ENCODE measurements around the gene ITIH5. TPM values are rescaled to one million over a fixed set of nuclear protein-coding genes. Genes with fewer than 3 reads are reported as not detected.

ITIH5 gene
- total RNA-seq, 1 experiment from 2014 or later: not detected

GRCh38 chr10:7587865-7588188 is 78.9 kb downstream of the ITIH5 start:
- no peak for DNase-seq (ENCODE audit: unreplicated experiment)
- BruUV-seq (replicated peaks): no TSS peak
- H3K4me3 Mint-ChIP-seq (ENCODE audit: unreplicated experiment): no peak overlapping the region
- no peaks in the 10 kb centered on the region for H3K4me1 Mint-ChIP-seq (ENCODE audit: insufficient read depth, unreplicated experiment)
- H3K9me3 Mint-ChIP-seq (ENCODE audit: unreplicated experiment): no peaks in the 10 kb centered on the region
- ChIA-PET POLR2A (no interaction called here), CTCF (no interaction called here)
- H3K36me3 Mint-ChIP-seq (ENCODE audit: insufficient read depth, unreplicated experiment): no peaks in the 10 kb centered on the region
- TF ChIP-seq, protein P1, sequence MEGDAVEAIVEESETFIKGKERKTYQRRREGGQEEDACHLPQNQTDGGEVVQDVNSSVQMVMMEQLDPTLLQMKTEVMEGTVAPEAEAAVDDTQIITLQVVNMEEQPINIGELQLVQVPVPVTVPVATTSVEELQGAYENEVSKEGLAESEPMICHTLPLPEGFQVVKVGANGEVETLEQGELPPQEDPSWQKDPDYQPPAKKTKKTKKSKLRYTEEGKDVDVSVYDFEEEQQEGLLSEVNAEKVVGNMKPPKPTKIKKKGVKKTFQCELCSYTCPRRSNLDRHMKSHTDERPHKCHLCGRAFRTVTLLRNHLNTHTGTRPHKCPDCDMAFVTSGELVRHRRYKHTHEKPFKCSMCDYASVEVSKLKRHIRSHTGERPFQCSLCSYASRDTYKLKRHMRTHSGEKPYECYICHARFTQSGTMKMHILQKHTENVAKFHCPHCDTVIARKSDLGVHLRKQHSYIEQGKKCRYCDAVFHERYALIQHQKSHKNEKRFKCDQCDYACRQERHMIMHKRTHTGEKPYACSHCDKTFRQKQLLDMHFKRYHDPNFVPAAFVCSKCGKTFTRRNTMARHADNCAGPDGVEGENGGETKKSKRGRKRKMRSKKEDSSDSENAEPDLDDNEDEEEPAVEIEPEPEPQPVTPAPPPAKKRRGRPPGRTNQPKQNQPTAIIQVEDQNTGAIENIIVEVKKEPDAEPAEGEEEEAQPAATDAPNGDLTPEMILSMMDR (IDR thresholded peaks at IDR 0.05; ENCODE audit: unreplicated experiment): no peak
- intact Hi-C loops (cut with micrococcal nuclease): no loop called here
- no peak overlapping the region for H3K27ac Mint-ChIP-seq (ENCODE audit: low read depth, unreplicated experiment)
- H3K27me3 Mint-ChIP-seq (ENCODE audit: insufficient read depth, unreplicated experiment): peaks cover 77% of the 10 kb centered on the region

DNA sequence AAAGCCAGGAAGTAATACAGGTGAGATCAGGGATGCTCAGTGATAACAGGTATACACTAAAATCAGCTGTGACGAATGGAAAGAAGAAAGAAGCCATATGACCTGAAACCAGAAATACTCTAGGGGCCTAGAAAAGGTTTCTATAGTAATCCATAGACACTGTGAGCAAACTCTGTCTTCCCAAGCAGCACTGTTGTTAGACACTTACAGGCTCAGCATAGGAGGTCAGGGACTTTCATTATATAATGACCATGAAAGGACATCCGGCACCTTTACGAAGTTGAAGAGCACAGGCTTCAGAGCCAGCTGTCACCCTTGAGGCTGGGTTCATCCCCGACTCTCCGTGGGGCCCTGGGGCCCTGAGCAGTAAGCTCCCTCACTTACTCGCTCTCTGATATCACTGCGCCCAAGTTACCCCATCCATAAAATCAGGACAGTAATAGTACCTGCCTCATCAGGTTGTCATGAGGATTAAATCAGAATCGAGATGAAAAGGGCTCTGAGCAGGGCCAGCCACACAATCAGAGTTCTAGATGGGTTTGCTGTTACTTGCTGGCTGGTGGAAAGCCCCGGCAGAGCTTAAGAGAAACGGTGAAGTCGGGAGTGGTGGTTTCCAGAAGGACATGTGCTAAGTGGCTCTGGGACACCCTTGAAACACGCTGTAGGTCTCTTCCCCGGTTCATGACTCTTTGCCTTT is 79.5 kb downstream of the ITIH5 start:
- intact Hi-C loops (cut with micrococcal nuclease): no loop called here
- H3K27me3 Mint-ChIP-seq (ENCODE audit: insufficient read depth, unreplicated experiment): peaks cover 77% of the 10 kb centered on the region
- H3K36me3 Mint-ChIP-seq (ENCODE audit: insufficient read depth, unreplicated experiment): no peaks in the 10 kb centered on the region
- CTCF ChIA-PET: no interaction called here
- no TSS peak for BruUV-seq (replicated peaks)
- H3K9me3 Mint-ChIP-seq (ENCODE audit: unreplicated experiment): no peaks in the 10 kb centered on the region
- H3K27ac Mint-ChIP-seq (ENCODE audit: low read depth, unreplicated experiment): no peak overlapping the region
- H3K4me1 Mint-ChIP-seq (ENCODE audit: insufficient read depth, unreplicated experiment): no peaks in the 10 kb centered on the region
- POLR2A ChIA-PET: no interaction called here
- TF ChIP-seq, protein P1 (IDR thresholded peaks at IDR 0.05; ENCODE audit: unreplicated experiment): no peak
- DNase-seq (ENCODE audit: unreplicated experiment): no peak
- no peak overlapping the region for H3K4me3 Mint-ChIP-seq (ENCODE audit: unreplicated experiment)

GRCh38 chr10:7585228-7585627 is 81.5 kb downstream of the ITIH5 start:
- no peak overlapping the region for H3K27ac Mint-ChIP-seq (ENCODE audit: low read depth, unreplicated experiment)
- no peak for DNase-seq (ENCODE audit: unreplicated experiment)
- ChIA-PET POLR2A (no interaction called here), CTCF (no interaction called here)
- H3K9me3 Mint-ChIP-seq (ENCODE audit: unreplicated experiment): no peaks in the 10 kb centered on the region
- no peak overlapping the region for H3K4me3 Mint-ChIP-seq (ENCODE audit: unreplicated experiment)
- no TSS peak for BruUV-seq (replicated peaks)
- peaks cover 59% of the 10 kb centered on the region for H3K27me3 Mint-ChIP-seq (ENCODE audit: insufficient read depth, unreplicated experiment)
- intact Hi-C loops (cut with micrococcal nuclease): no loop called here
- TF ChIP-seq, protein P1 (IDR thresholded peaks at IDR 0.05; ENCODE audit: unreplicated experiment): no peak
- H3K36me3 Mint-ChIP-seq (ENCODE audit: insufficient read depth, unreplicated experiment): no peaks in the 10 kb centered on the region
- no peaks in the 10 kb centered on the region for H3K4me1 Mint-ChIP-seq (ENCODE audit: insufficient read depth, unreplicated experiment)

GRCh38 chr10:7583626-7584025 is 83.1 kb downstream of the ITIH5 start:
- Mint-ChIP-seq H3K27me3 (ENCODE audit: insufficient read depth, unreplicated experiment) (peaks cover 54% of the 10 kb centered on the region), H3K36me3 (ENCODE audit: insufficient read depth, unreplicated experiment) (no peaks in the 10 kb centered on the region), H3K4me3 (ENCODE audit: unreplicated experiment) (no peak overlapping the region), H3K27ac (ENCODE audit: low read depth, unreplicated experiment) (no peak overlapping the region), H3K4me1 (ENCODE audit: insufficient read depth, unreplicated experiment) (no peaks in the 10 kb centered on the region), H3K9me3 (ENCODE audit: unreplicated experiment) (no peaks in the 10 kb centered on the region)
- TF ChIP-seq, protein P1 (IDR thresholded peaks at IDR 0.05; ENCODE audit: unreplicated experiment): no peak
- ChIA-PET CTCF (no interaction called here), POLR2A (interaction anchor here (1.2 kb wide), 1 partner anchor 8 kb away, joined by 3 read pairs; no protein-coding TSS in a partner anchor)
- no peak for DNase-seq (ENCODE audit: unreplicated experiment)
- BruUV-seq (replicated peaks): no TSS peak
- intact Hi-C loops (cut with micrococcal nuclease): no loop called here
